Measurements from ENCODE around the gene KHDC4.

Gene KHDC4

GRCh38 chr1:155934097-155934935 is at the start of gene KHDC4:
TSS of gene KHDC4 (minus strand) at chr1:155934413. CDS start at chr1:155934373, 40 bp downstream.
- peak; percentile 97 for DNase-seq (ENCODE audit: low read depth)

GRCh38 chr1:155983191-155984024 is 49.2 kb upstream of the KHDC4 start:
- no peak for DNase-seq (ENCODE audit: low read depth)

GRCh38 chr1:155982106-155982505 is 47.9 kb upstream of the KHDC4 start:
- DNase-seq (ENCODE audit: low read depth) = no peak

- DNase-seq (ENCODE audit: low read depth) = no peak
These were observed 47.3 kb upstream of the KHDC4 start for GRCh38 chr1:155981266-155982088.

- no peak for DNase-seq (ENCODE audit: low read depth)
These were observed 45.6 kb upstream of the KHDC4 start for GRCh38 chr1:155979597-155980343.

GRCh38 chr1:155978973-155979429 is 44.8 kb upstream of the KHDC4 start:
- no peak for DNase-seq (ENCODE audit: low read depth)

GRCh38 chr1:155978325-155978972 is 44.2 kb upstream of the KHDC4 start, which contains the start of gene ARHGEF2:
TSS of gene ARHGEF2 (minus strand) at chr1:155978547. CDS start at chr1:155978427, 120 bp downstream.
- peak; percentile 98 for DNase-seq (ENCODE audit: low read depth)

GRCh38 chr1:155977690-155978324 is 43.6 kb upstream of the KHDC4 start:
- DNase-seq (ENCODE audit: low read depth) = no peak

- DNase-seq (ENCODE audit: low read depth) = no peak
These were observed 42.9 kb upstream of the KHDC4 start for GRCh38 chr1:155976913-155977689.

- peak; percentile 92 for DNase-seq (ENCODE audit: low read depth)
These were observed 42.1 kb upstream of the KHDC4 start for GRCh38 chr1:155976062-155976912.

- no peak for DNase-seq (ENCODE audit: low read depth)
These were observed 41.3 kb upstream of the KHDC4 start for GRCh38 chr1:155975375-155976061.

GRCh38 chr1:155974208-155975115 is 40.2 kb upstream of the KHDC4 start:
- DNase-seq (ENCODE audit: low read depth) = no peak

GRCh38 chr1:155973723-155974122 is 39.5 kb upstream of the KHDC4 start:
- no peak for DNase-seq (ENCODE audit: low read depth)

GRCh38 chr1:155971910-155972809 is 37.9 kb upstream of the KHDC4 start:
- DNase-seq (ENCODE audit: low read depth) = no peak

GRCh38 chr1:155970531-155971167 is 36.4 kb upstream of the KHDC4 start:
- DNase-seq (ENCODE audit: low read depth) = no peak
